ENCODE measurements around the gene ABCA4.
A peak's percentile ranks its signal among the peaks of the same experiment; 100 is the strongest.

The ABCA4 gene

GRCh38 chr1:94109478-94109877 lies 11.5 kb downstream of the ABCA4 start:
- no peak for DNase-seq (ENCODE audit: insufficient read length, low spot score)
- FAIRE-seq: no peak

GRCh38 chr1:94107141-94107540 lies 13.8 kb downstream of the ABCA4 start:
- no peak for FAIRE-seq
- DNase-seq (ENCODE audit: insufficient read length, low spot score): no peak
- no peak for TF ChIP-seq PAX5 (IDR thresholded peaks at IDR 0.05; ENCODE audit: insufficient read depth, low read length, severe bottlenecking)
- no peak for TF ChIP-seq SPI1 (IDR thresholded peaks at IDR 0.05; ENCODE audit: low read depth, low read length)
- no peak for TF ChIP-seq POLR2AphosphoS5 (IDR thresholded peaks at IDR 0.05; ENCODE audit: low read depth, low read length)

More at GRCh38 chr1:94109478-94109877, 11.5 kb downstream of the ABCA4 start:
- TF ChIP-seq POU2F2 (IDR thresholded peaks at IDR 0.05; ENCODE audit: low read depth, low read length) (no peak), TAF1 (IDR thresholded peaks at IDR 0.05; ENCODE audit: low read depth, low read length) (no peak), SPI1 (IDR thresholded peaks at IDR 0.05; ENCODE audit: low read depth, low read length) (no peak), POLR2AphosphoS5 (IDR thresholded peaks at IDR 0.05; ENCODE audit: low read depth, low read length) (no peak), PAX5 (IDR thresholded peaks at IDR 0.05; ENCODE audit: insufficient read depth, low read length, severe bottlenecking) (no peak), POLR2A (IDR thresholded peaks at IDR 0.05; ENCODE audit: low read depth, low read length) (no peak)

GRCh38 chr1:94106716-94107115 lies 14.2 kb downstream of the ABCA4 start:
- FAIRE-seq (no peak), DNase-seq (ENCODE audit: insufficient read length, low spot score) (no peak)

GRCh38 chr1:94105957-94106529 lies 14.9 kb downstream of the ABCA4 start:
- peak; percentile 25 for DNase-seq (ENCODE audit: insufficient read length, low spot score)
- TF ChIP-seq SPI1 (IDR thresholded peaks at IDR 0.05; ENCODE audit: low read depth, low read length) (peak; percentile 77), POLR2AphosphoS5 (IDR thresholded peaks at IDR 0.05; ENCODE audit: low read depth, low read length) (no peak), TAF1 (IDR thresholded peaks at IDR 0.05; ENCODE audit: low read depth, low read length) (no peak)
- no peak for FAIRE-seq

More at GRCh38 chr1:94106716-94107115, 14.2 kb downstream of the ABCA4 start:
- TF ChIP-seq SPI1 (IDR thresholded peaks at IDR 0.05; ENCODE audit: low read depth, low read length): no peak
- TF ChIP-seq POLR2AphosphoS5 (IDR thresholded peaks at IDR 0.05; ENCODE audit: low read depth, low read length): no peak
- no peak for TF ChIP-seq PAX5 (IDR thresholded peaks at IDR 0.05; ENCODE audit: insufficient read depth, low read length, severe bottlenecking)
- no peak for TF ChIP-seq TAF1 (IDR thresholded peaks at IDR 0.05; ENCODE audit: low read depth, low read length)
- no peak for TF ChIP-seq POU2F2 (IDR thresholded peaks at IDR 0.05; ENCODE audit: low read depth, low read length)
- TF ChIP-seq POLR2A (IDR thresholded peaks at IDR 0.05; ENCODE audit: low read depth, low read length): no peak

- DNase-seq (ENCODE audit: insufficient read length, low spot score) (no peak), FAIRE-seq (no peak)
- TF ChIP-seq TAF1 (IDR thresholded peaks at IDR 0.05; ENCODE audit: low read depth, low read length) (no peak), SPI1 (IDR thresholded peaks at IDR 0.05; ENCODE audit: low read depth, low read length) (no peak), PAX5 (IDR thresholded peaks at IDR 0.05; ENCODE audit: insufficient read depth, low read length, severe bottlenecking) (no peak), POU2F2 (IDR thresholded peaks at IDR 0.05; ENCODE audit: low read depth, low read length) (no peak), POLR2A (IDR thresholded peaks at IDR 0.05; ENCODE audit: low read depth, low read length) (no peak), POLR2AphosphoS5 (IDR thresholded peaks at IDR 0.05; ENCODE audit: low read depth, low read length) (no peak)
Observed at GRCh38 chr1:94105581-94105952, 15.4 kb downstream of the ABCA4 start.

- TF ChIP-seq PAX5 (IDR thresholded peaks at IDR 0.05; ENCODE audit: insufficient read depth, low read length, severe bottlenecking): no peak
- TF ChIP-seq POLR2AphosphoS5 (IDR thresholded peaks at IDR 0.05; ENCODE audit: low read depth, low read length): no peak
- TF ChIP-seq TAF1 (IDR thresholded peaks at IDR 0.05; ENCODE audit: low read depth, low read length): no peak
- TF ChIP-seq SPI1 (IDR thresholded peaks at IDR 0.05; ENCODE audit: low read depth, low read length): no peak
- no peak for TF ChIP-seq POLR2A (IDR thresholded peaks at IDR 0.05; ENCODE audit: low read depth, low read length)
- TF ChIP-seq POU2F2 (IDR thresholded peaks at IDR 0.05; ENCODE audit: low read depth, low read length): no peak
- DNase-seq (ENCODE audit: insufficient read length, low spot score) (no peak), FAIRE-seq (no peak)
Observed at GRCh38 chr1:94104776-94105580, 16.0 kb downstream of the ABCA4 start.

GRCh38 chr1:94104127-94104684 lies 16.7 kb downstream of the ABCA4 start:
- no peak for FAIRE-seq
- no peak for TF ChIP-seq POLR2AphosphoS5 (IDR thresholded peaks at IDR 0.05; ENCODE audit: low read depth, low read length)
- no peak for TF ChIP-seq POU2F2 (IDR thresholded peaks at IDR 0.05; ENCODE audit: low read depth, low read length)
- no peak for TF ChIP-seq TAF1 (IDR thresholded peaks at IDR 0.05; ENCODE audit: low read depth, low read length)
- no peak for TF ChIP-seq POLR2A (IDR thresholded peaks at IDR 0.05; ENCODE audit: low read depth, low read length)
- no peak for TF ChIP-seq SPI1 (IDR thresholded peaks at IDR 0.05; ENCODE audit: low read depth, low read length)
- no peak for TF ChIP-seq PAX5 (IDR thresholded peaks at IDR 0.05; ENCODE audit: insufficient read depth, low read length, severe bottlenecking)
- DNase-seq (ENCODE audit: insufficient read length, low spot score): no peak

- FAIRE-seq (no peak), DNase-seq (ENCODE audit: insufficient read length, low spot score) (no peak)
- TF ChIP-seq PAX5 (IDR thresholded peaks at IDR 0.05; ENCODE audit: insufficient read depth, low read length, severe bottlenecking) (no peak), TAF1 (IDR thresholded peaks at IDR 0.05; ENCODE audit: low read depth, low read length) (no peak), POLR2A (IDR thresholded peaks at IDR 0.05; ENCODE audit: low read depth, low read length) (no peak), POLR2AphosphoS5 (IDR thresholded peaks at IDR 0.05; ENCODE audit: low read depth, low read length) (no peak), SPI1 (IDR thresholded peaks at IDR 0.05; ENCODE audit: low read depth, low read length) (no peak), POU2F2 (IDR thresholded peaks at IDR 0.05; ENCODE audit: low read depth, low read length) (no peak)
Observed at GRCh38 chr1:94103608-94104007, 17.3 kb downstream of the ABCA4 start.

- DNase-seq (ENCODE audit: insufficient read length, low spot score): no peak
- FAIRE-seq: no peak
- TF ChIP-seq POLR2A (IDR thresholded peaks at IDR 0.05; ENCODE audit: low read depth, low read length) (no peak), POLR2AphosphoS5 (IDR thresholded peaks at IDR 0.05; ENCODE audit: low read depth, low read length) (no peak), PAX5 (IDR thresholded peaks at IDR 0.05; ENCODE audit: insufficient read depth, low read length, severe bottlenecking) (no peak), POU2F2 (IDR thresholded peaks at IDR 0.05; ENCODE audit: low read depth, low read length) (no peak), SPI1 (IDR thresholded peaks at IDR 0.05; ENCODE audit: low read depth, low read length) (peak; percentile 64)
Observed at GRCh38 chr1:94101613-94102525, 19.1 kb downstream of the ABCA4 start.

Data from GM12891 (cell line).